ENCODE data around the gene CCDC78. TPM values are rescaled to one million over a fixed set of nuclear protein-coding genes. Genes with fewer than 3 reads are reported as not detected.

The CCDC78 gene
- total RNA-seq, 1 donor from 2014 or later = 26.1 TPM

- Histone ChIP-seq H3K4me1 (peaks cover 55% of the 10 kb centered on the region), H3K27ac (peak overlapping the region; percentile 88)
These were observed 45.1 kb downstream of the CCDC78 start for GRCh38 chr16:680967-681745.

GRCh38 chr16:680625-680945 lies 45.7 kb downstream of the CCDC78 start:
- H3K4me3 ChIP-seq = peak overlapping the region; percentile 71
- no peak for ATAC-seq
- no peaks in the 10 kb centered on the region for H3K9me3 ChIP-seq
- H3K36me3 ChIP-seq = peaks cover 20% of the 10 kb centered on the region
- TF ChIP-seq CTCF (IDR thresholded peaks at IDR 0.05) = no peak
- H3K27ac ChIP-seq = peak overlapping the region; percentile 88
- intact Hi-C loops (cut with DNase I) = no loop called here
- no peak for DNase-seq
- peaks cover 50% of the 10 kb centered on the region for H3K4me1 ChIP-seq
- H3K27me3 ChIP-seq (ENCODE audit: low read depth) = peaks cover 11% of the 10 kb centered on the region

More at GRCh38 chr16:680967-681745, 45.1 kb downstream of the CCDC78 start:
- no peak for TF ChIP-seq CTCF (IDR thresholded peaks at IDR 0.05)
- Histone ChIP-seq H3K9me3 (no peaks in the 10 kb centered on the region), H3K27me3 (ENCODE audit: low read depth) (peaks cover 11% of the 10 kb centered on the region), H3K4me3 (peak overlapping the region; percentile 71), H3K36me3 (peaks cover 23% of the 10 kb centered on the region)
- no peak for ATAC-seq
- DNase-seq = peak; percentile 68
- intact Hi-C loops (cut with DNase I) = no loop called here

- Histone ChIP-seq H3K27me3 (ENCODE audit: low read depth) (peaks cover 11% of the 10 kb centered on the region), H3K27ac (peak within 1 kb of the TSS; percentile 88), H3K4me3 (peak within 1 kb of the TSS; percentile 71), H3K9me3 (no peaks in the 10 kb centered on the region), H3K36me3 (peaks cover 20% of the 10 kb centered on the region), H3K4me1 (peaks cover 50% of the 10 kb centered on the region)
- peak; percentile 90 for DNase-seq
- no peak for TF ChIP-seq CTCF (IDR thresholded peaks at IDR 0.05)
- peak; percentile 84 to 88 for ATAC-seq
- intact Hi-C loops (cut with DNase I) = no loop called here
These were observed 46.2 kb downstream of the CCDC78 start, which contains the start of gene STUB1 for GRCh38 chr16:679814-680624. STUB1 (plus strand) TSS chr16:680410; CDS start chr16:680526, 116 bp downstream.

GRCh38 chr16:678858-679813 lies 47.1 kb downstream of the CCDC78 start:
- ATAC-seq (peak; percentile 14 to 41), DNase-seq (peak; percentile 80)
- Histone ChIP-seq H3K4me3 (peak overlapping the region; percentile 71), H3K27ac (peak overlapping the region; percentile 70), H3K4me1 (peaks cover 51% of the 10 kb centered on the region), H3K36me3 (peaks cover 20% of the 10 kb centered on the region), H3K9me3 (no peaks in the 10 kb centered on the region), H3K27me3 (ENCODE audit: low read depth) (peaks cover 11% of the 10 kb centered on the region)
- intact Hi-C loops (cut with DNase I) = no loop called here
- TF ChIP-seq CTCF (IDR thresholded peaks at IDR 0.05) = no peak
